C4-2B (cell line): Measurements from ENCODE around the gene ERO1B.
"Not testable (repeated sequence)": the region's sequence is repeated elsewhere in the genome, so short reads cannot be mapped to it uniquely, and the experiment has no call there.

ENCODE experiments used
- H3K27ac ChIP-seq: fragments of 450-650 bp; 2 replicates; pipeline ENCODE4 v1.5.1; 2017
- ZFX ChIP-seq: fragments of 450-650 bp; IDR thresholded peaks from 2 replicates; pipeline ENCODE4 v1.6.1; 2017
- TF ChIP-seq, protein P1 (sequence below): fragments of 450-650 bp; conservative IDR thresholded peaks from 2 replicates; pipeline ENCODE4 v1.5.1; 2017; ENCODE audit warnings: mild to moderate bottlenecking

The ERO1B gene, protein sequence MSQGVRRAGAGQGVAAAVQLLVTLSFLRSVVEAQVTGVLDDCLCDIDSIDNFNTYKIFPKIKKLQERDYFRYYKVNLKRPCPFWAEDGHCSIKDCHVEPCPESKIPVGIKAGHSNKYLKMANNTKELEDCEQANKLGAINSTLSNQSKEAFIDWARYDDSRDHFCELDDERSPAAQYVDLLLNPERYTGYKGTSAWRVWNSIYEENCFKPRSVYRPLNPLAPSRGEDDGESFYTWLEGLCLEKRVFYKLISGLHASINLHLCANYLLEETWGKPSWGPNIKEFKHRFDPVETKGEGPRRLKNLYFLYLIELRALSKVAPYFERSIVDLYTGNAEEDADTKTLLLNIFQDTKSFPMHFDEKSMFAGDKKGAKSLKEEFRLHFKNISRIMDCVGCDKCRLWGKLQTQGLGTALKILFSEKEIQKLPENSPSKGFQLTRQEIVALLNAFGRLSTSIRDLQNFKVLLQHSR

DNA sequence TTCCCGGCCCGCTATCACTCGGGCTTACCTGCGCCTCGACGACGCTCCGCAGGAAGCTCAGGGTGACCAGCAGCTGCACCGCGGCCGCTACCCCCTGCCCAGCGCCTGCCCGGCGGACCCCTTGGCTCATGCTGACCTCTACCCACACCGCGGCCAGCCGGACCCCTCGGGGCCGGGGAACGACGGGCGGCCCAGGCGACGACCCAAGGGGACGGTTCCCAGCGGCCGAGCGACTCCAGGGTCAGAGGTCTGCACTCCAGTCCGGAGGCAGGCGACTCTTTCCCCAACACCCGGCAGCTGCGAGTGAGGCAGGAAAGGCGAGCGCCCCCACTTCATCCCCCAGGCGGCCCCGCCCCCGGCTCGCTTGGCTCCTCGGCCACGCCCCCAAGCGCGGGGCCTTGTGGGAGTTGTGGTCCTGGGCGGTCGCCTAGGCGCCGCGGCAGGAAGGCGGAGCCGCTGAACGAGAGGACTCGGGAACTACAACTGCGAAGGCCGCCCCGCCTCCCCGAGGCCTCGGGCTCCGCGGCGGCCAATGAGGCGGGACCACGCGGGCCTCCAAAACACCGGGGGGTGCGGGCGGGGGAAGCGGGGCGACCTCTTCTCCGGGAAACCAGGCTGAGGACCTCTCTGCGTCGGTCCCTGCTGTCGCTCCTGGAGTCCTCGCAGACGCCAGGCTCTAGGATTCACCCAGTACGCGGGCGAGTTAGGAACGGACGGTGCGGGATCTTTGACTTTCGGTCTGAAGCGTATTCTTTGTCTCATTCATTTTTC is at the start of gene ERO1B:
Gene ERO1B, minus strand, starts transcription at position 305 of the 771 bp plus-strand sequence. Its CDS starts 175 bp downstream, at position 130.
- H3K27ac ChIP-seq: peak within 1 kb of the TSS; percentile 33
- peak; percentile 48 for TF ChIP-seq ZFX
- TF ChIP-seq, protein P1, sequence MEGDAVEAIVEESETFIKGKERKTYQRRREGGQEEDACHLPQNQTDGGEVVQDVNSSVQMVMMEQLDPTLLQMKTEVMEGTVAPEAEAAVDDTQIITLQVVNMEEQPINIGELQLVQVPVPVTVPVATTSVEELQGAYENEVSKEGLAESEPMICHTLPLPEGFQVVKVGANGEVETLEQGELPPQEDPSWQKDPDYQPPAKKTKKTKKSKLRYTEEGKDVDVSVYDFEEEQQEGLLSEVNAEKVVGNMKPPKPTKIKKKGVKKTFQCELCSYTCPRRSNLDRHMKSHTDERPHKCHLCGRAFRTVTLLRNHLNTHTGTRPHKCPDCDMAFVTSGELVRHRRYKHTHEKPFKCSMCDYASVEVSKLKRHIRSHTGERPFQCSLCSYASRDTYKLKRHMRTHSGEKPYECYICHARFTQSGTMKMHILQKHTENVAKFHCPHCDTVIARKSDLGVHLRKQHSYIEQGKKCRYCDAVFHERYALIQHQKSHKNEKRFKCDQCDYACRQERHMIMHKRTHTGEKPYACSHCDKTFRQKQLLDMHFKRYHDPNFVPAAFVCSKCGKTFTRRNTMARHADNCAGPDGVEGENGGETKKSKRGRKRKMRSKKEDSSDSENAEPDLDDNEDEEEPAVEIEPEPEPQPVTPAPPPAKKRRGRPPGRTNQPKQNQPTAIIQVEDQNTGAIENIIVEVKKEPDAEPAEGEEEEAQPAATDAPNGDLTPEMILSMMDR: no peak

DNA sequence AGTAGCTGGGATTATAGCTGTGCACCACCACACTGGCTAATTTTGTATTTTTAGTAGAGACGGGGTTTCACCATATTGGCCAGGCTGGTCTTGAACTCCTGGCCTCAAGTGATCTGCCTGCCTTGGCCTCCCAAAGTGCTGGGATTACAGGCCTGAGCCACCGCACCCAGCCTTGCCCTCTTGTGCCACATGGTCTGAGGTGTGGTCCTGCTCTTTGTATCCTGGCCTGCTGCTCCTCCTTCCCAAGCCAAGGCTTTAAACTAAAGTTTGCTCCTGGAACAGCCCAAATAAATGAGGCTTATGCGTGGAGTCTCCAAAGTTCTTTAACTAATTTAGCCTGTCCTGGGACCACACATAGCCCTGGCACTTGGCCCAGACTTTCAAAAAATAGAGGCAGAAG is 49.7 kb upstream of the ERO1B start:
- H3K27ac ChIP-seq: not testable (repeated sequence)

DNA sequence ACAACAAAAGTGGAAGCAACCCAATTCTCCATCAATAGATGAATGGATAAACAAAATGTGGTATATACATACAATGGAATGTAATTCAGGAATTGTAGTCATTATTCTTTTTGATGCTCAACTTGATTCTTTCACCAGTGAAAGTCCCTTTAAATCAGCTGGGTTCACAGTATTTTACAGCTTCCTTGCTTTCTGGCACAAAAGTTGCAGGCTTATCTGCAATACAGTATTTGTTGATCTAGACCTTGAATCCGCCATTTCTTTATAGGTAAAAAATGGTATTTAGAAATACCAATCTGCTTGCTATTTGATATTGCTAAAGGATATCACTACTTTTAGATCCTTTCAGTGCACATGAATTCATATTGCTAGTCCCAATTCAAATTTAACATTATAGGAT is 44.7 kb upstream of the ERO1B start:
- no peak overlapping the region for H3K27ac ChIP-seq
- no peak for TF ChIP-seq ZFX
- TF ChIP-seq, protein P1: no peak

GRCh38 chr1:236325567-236325966 is 43.8 kb upstream of the ERO1B start:
- H3K27ac ChIP-seq: no peak overlapping the region
- TF ChIP-seq ZFX: no peak
- TF ChIP-seq, protein P1: no peak

GRCh38 chr1:236323819-236324411 is 42.2 kb upstream of the ERO1B start:
- H3K27ac ChIP-seq: no peak overlapping the region
- TF ChIP-seq ZFX: no peak
- TF ChIP-seq, protein P1: no peak

DNA sequence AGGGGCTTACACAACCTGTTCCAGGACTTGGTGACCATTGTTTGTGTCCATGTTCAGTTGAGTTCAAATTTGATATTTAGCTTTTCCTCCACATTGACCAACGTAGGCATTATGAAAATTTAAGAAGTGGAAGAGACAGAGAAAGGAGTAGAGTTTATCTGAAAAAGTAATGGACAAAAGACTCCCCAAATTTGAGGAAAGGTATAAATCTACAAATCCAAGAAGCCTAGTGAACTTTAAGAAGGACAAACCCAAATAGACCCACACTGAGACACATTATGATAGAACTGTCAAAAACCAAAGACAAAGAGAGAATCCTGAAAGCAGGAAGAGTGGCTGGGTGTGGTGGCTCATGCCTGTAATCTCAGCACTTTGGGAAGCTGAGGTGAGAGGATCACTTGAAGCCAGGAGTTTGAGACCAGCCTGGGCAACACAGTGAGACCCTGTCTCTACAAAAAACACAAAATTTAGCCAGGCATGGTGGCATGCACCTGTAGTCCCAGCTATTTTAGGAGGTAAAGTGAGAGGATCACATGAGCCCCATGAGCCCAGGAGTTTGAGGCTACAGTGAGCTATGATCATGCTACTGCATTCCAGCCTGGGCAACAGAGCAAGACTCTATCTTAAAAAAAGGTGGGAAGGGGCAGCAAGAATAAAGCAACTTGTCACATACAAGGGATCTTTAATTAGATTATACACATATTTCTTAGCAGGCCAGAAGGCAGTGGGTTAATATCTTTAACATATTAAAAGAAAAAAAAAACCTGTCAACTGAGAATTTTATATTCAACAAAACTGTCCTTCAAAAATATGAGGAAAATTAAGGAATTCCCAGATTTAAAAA is 41.0 kb upstream of the ERO1B start:
- no peak overlapping the region for H3K27ac ChIP-seq
- TF ChIP-seq, protein P1: no peak
- no peak for TF ChIP-seq ZFX

GRCh38 chr1:236321101-236321500 is 39.3 kb upstream of the ERO1B start:
- no peak for TF ChIP-seq ZFX
- TF ChIP-seq, protein P1: no peak

More at GRCh38 chr1:236321101-236321500, 39.3 kb upstream of the ERO1B start:
- peak overlapping the region; percentile 20; the same call in 1 of the 2 replicates for H3K27ac ChIP-seq
